Superior temporal gyrus (tissue), 1 donor: ENCODE data around the gene IER5.
"Not testable (repeated sequence)": the region's sequence is repeated elsewhere in the genome, so short reads cannot be mapped to it uniquely, and the experiment has no call there.

ENCODE experiments used
- DNase-seq: peaks from one replicate; pipeline ENCODE4 v3.0.0-alpha.2; 2016; ENCODE audit errors: extremely low spot score

Gene IER5

GRCh38 chr1:181088079-181089016 is at the start of gene IER5:
IER5 (plus strand) TSS chr1:181088700; CDS start chr1:181088903, 203 bp downstream.
- DNase-seq, result peak; percentile 98

- DNase-seq, result no peak
These were observed 48.1 kb upstream of the IER5 start for GRCh38 chr1:181040284-181040865.

- DNase-seq, result no peak
These were observed 45.2 kb upstream of the IER5 start for GRCh38 chr1:181043025-181043888.

- DNase-seq, result no peak
These were observed 44.0 kb upstream of the IER5 start for GRCh38 chr1:181044449-181044966.

- not testable (repeated sequence) for DNase-seq
These were observed 42.6 kb upstream of the IER5 start for GRCh38 chr1:181045946-181046345.

GRCh38 chr1:181049378-181049777 is 39.1 kb upstream of the IER5 start:
- DNase-seq, result no peak

GRCh38 chr1:181050922-181051321 is 37.6 kb upstream of the IER5 start:
- no peak for DNase-seq

- DNase-seq, result no peak
These were observed 31.9 kb upstream of the IER5 start for GRCh38 chr1:181056560-181056959.

- no peak for DNase-seq
These were observed 31.4 kb upstream of the IER5 start for GRCh38 chr1:181057079-181057478.

GRCh38 chr1:181059435-181059834 is 29.1 kb upstream of the IER5 start:
- DNase-seq, result no peak

- no peak for DNase-seq
These were observed 28.4 kb upstream of the IER5 start for GRCh38 chr1:181060066-181060465.

- DNase-seq, result not testable (repeated sequence)
These were observed 27.6 kb upstream of the IER5 start for GRCh38 chr1:181060947-181061346.

GRCh38 chr1:181061487-181061886 is 27.0 kb upstream of the IER5 start:
- peak; percentile 53 for DNase-seq

- no peak for DNase-seq
These were observed 26.3 kb upstream of the IER5 start for GRCh38 chr1:181061891-181062835.

- DNase-seq, result no peak
These were observed 25.6 kb upstream of the IER5 start for GRCh38 chr1:181062836-181063428.

GRCh38 chr1:181064011-181064623 is 24.4 kb upstream of the IER5 start:
- no peak for DNase-seq

GRCh38 chr1:181064702-181065101 is 23.8 kb upstream of the IER5 start:
- no peak for DNase-seq

GRCh38 chr1:181073638-181074037 is 14.9 kb upstream of the IER5 start:
- no peak for DNase-seq

- DNase-seq, result no peak
These were observed 12.6 kb upstream of the IER5 start for GRCh38 chr1:181075766-181076350.
